SK-N-SH (cell line): ENCODE data around the gene USP10. TPM values are rescaled to one million over a fixed set of nuclear protein-coding genes. Genes with fewer than 3 reads are reported as not detected.

Source experiments
- CTCF ChIA-PET: fragments of 300-600, 350-600 bp; formaldehyde crosslinking; extraction: SDS; loops from one replicate; lab custom pipeline; 2021; lab: Yijun Ruan, JAX
- POLR2A ChIA-PET: fragments of 350-600 bp; sonication (Branson Sonifier 250); formaldehyde crosslinking; extraction: SDS; loops from one replicate; lab custom pipeline; 2020; ENCODE audit warnings: antibody characterized with exemption, inconsistent platforms; lab: Yijun Ruan, JAX
- DNase-seq: peaks from one replicate; pipeline ENCODE4 v3.0.0; 2012
- H2AFZ ChIP-seq: fragments of 200-600 bp; sonication (generic); 2 replicates; pipeline ENCODE4 v1.8.1; 2016; ENCODE audit warnings: antibody characterized with exemption, mild to moderate bottlenecking, low read depth
- H3F3A ChIP-seq: fragments of 200-600 bp; sonication (generic); replicated peaks from 2 replicates; pipeline ENCODE3; 2016; ENCODE audit warnings: antibody characterized with exemption, mild to moderate bottlenecking; ENCODE audit not compliant: insufficient read depth
- H3K27ac ChIP-seq, 2 experiments: fragments of 200-500 bp in 1 of 2; fragments of 200-600 bp in 1 of 2; sonication (Bioruptor generic) in 1 of 2; sonication (generic), shearing (Covaris generic) in 1 of 2; 2 replicates each; pipeline versions ENCODE4 v1.5.1 to v1.6.1; 2014 to 2016; ENCODE audit warnings: low read depth in 2 of 2, inconsistent platforms in 1 of 2, low read length in 1 of 2, mild to moderate bottlenecking in 1 of 2, mixed read lengths in 1 of 2
- H3K27me3 ChIP-seq: fragments of 200-600 bp; sonication (generic), shearing (Covaris generic); 2 replicates; pipeline ENCODE4 v1.6.1; 2016; ENCODE audit warnings: mixed run types; ENCODE audit not compliant: insufficient read depth
- H3K36me3 ChIP-seq, 2 experiments: fragments of 200-500 bp in 1 of 2; fragments of 200-600 bp in 1 of 2; sonication (Bioruptor generic) in 1 of 2; sonication (generic) in 1 of 2; replicated peaks in 1 of 2; 2 replicates each; pipeline versions ENCODE3 to v1.5.1; 2014 to 2016; ENCODE audit warnings: low read length in 1 of 2, mild to moderate bottlenecking in 1 of 2; ENCODE audit not compliant: insufficient read depth in 2 of 2, control insufficient read depth in 1 of 2
- H3K4me1 ChIP-seq, 2 experiments: fragments of 200-500 bp in 1 of 2; fragments of 200-600 bp in 1 of 2; sonication (Bioruptor generic) in 1 of 2; sonication (generic), shearing (Covaris generic) in 1 of 2; 2 replicates each; pipeline versions ENCODE4 v1.5.1 to v1.6.1; 2014 to 2016; ENCODE audit warnings: low read depth in 1 of 2, low read length in 1 of 2, mixed run types in 1 of 2; ENCODE audit not compliant: insufficient read depth in 2 of 2, control insufficient read depth in 1 of 2
- H3K4me2 ChIP-seq: fragments of 200-600 bp; sonication (generic), shearing (Covaris generic); 2 replicates; pipeline ENCODE4 v1.6.1; 2017; ENCODE audit warnings: mixed run types
- H3K4me3 ChIP-seq, 2 experiments: fragments of 200-500 bp in 1 of 2; fragments of 200-600 bp in 1 of 2; sonication (Bioruptor generic) in 1 of 2; sonication (generic), shearing (Covaris generic) in 1 of 2; 2 replicates each; pipeline versions ENCODE4 v1.5.1 to v1.8.1; 2014 to 2016; ENCODE audit warnings: low read depth in 2 of 2, inconsistent platforms in 1 of 2, low read length in 1 of 2, mild to moderate bottlenecking in 1 of 2, mixed read lengths in 1 of 2, moderate library complexity in 1 of 2
- H3K79me2 ChIP-seq: fragments of 200-600 bp; sonication (generic); 2 replicates; pipeline ENCODE4 v1.8.1; 2017; ENCODE audit warnings: mild to moderate bottlenecking; ENCODE audit not compliant: insufficient read depth
- H3K9ac ChIP-seq: fragments of 200-600 bp; sonication (generic); 2 replicates; pipeline ENCODE4 v1.6.1; 2017; ENCODE audit warnings: mixed run types
- H3K9me2 ChIP-seq: fragments of 200-600 bp; sonication (generic); 2 replicates; pipeline ENCODE4 v1.6.1; 2017; ENCODE audit warnings: mixed run types
- H3K9me3 ChIP-seq: fragments of 200-600 bp; sonication (generic); 2 replicates; pipeline ENCODE4 v1.6.1; 2017; ENCODE audit warnings: mixed run types, mild to moderate bottlenecking, moderate library complexity
- H4K20me1 ChIP-seq: fragments of 200-600 bp; sonication (generic); 2 replicates; pipeline ENCODE4 v1.6.1; 2017; ENCODE audit warnings: mild to moderate bottlenecking, mixed run types; ENCODE audit not compliant: insufficient read depth
- CHD2 ChIP-seq: fragments of 150-350 bp; IDR thresholded peaks from 2 replicates; pipeline ENCODE4 v1.6.1; 2018; ENCODE audit warnings: low read length; ENCODE audit not compliant: partially characterized antibody
- EP300 ChIP-seq, 2 experiments: IDR thresholded peaks; 2 replicates each; pipeline versions ENCODE4 v1.4.0 to v1.6.1; 2012; ENCODE audit warnings: borderline replicate concordance in 1 of 2, low read depth in 1 of 2, low read length in 1 of 2
- EZH2phosphoT487 ChIP-seq: fragments of 200-600 bp; sonication (generic); IDR thresholded peaks from 2 replicates; pipeline ENCODE4 v1.6.1; 2017; ENCODE audit warnings: low read depth, mixed run types, mild to moderate bottlenecking, antibody characterized with exemption, moderate library complexity, borderline replicate concordance
- FOSL2 ChIP-seq: IDR thresholded peaks from 2 replicates; pipeline ENCODE4 v1.4.0; 2012; ENCODE audit warnings: low read depth, mild to moderate bottlenecking, moderate library complexity, borderline replicate concordance
- FOXJ3 ChIP-seq: sonication (generic); formaldehyde crosslinking; IDR thresholded peaks from 2 replicates; pipeline ENCODE4 v1.5.1; 2020; ENCODE audit warnings: mild to moderate bottlenecking, missing genetic modification reagents
- FOXM1 ChIP-seq: IDR thresholded peaks from 2 replicates; pipeline ENCODE4 v1.4.0; 2012; ENCODE audit warnings: low read depth, mild to moderate bottlenecking
- GABPA ChIP-seq: IDR thresholded peaks from 2 replicates; pipeline ENCODE4 v1.4.0; 2012; ENCODE audit warnings: low read depth, mild to moderate bottlenecking
- GATA2 ChIP-seq: sonication (generic); formaldehyde crosslinking; IDR thresholded peaks from 2 replicates; pipeline ENCODE4 v1.5.0; 2020; ENCODE audit warnings: mild to moderate bottlenecking, missing genetic modification reagents
- IRF3 ChIP-seq: fragments of 150-350 bp; IDR thresholded peaks from 2 replicates; pipeline ENCODE4 v1.6.1; 2016; ENCODE audit warnings: mild to moderate bottlenecking, low read depth, low read length
- JUND ChIP-seq: IDR thresholded peaks from 2 replicates; pipeline ENCODE4 v1.4.0; 2012
- MXI1 ChIP-seq: IDR thresholded peaks from 2 replicates; pipeline ENCODE4 v1.6.1; 2012; ENCODE audit warnings: mild to moderate bottlenecking, low read depth, low read length, improper control_type of control experiment
- NFIC ChIP-seq: IDR thresholded peaks from 2 replicates; pipeline ENCODE4 v1.4.0; 2012; ENCODE audit warnings: borderline replicate concordance
- RAD21 ChIP-seq: IDR thresholded peaks from 2 replicates; pipeline ENCODE4 v1.6.1; 2012; ENCODE audit warnings: mild to moderate bottlenecking, low read length
- RCOR1 ChIP-seq: fragments of 150-350 bp; IDR thresholded peaks from 2 replicates; pipeline ENCODE4 v1.6.1; 2017; ENCODE audit warnings: antibody characterized with exemption, low read length
- RXRA ChIP-seq: IDR thresholded peaks from 2 replicates; pipeline ENCODE4 v1.4.0; 2012; ENCODE audit warnings: low read depth, mild to moderate bottlenecking, borderline replicate concordance
- SMC3 ChIP-seq: IDR thresholded peaks from 2 replicates; pipeline ENCODE4 v1.6.1; 2012; ENCODE audit warnings: low read depth, low read length, improper control_type of control experiment
- TAF1 ChIP-seq: IDR thresholded peaks from 2 replicates; pipeline ENCODE4 v1.6.1; 2012; ENCODE audit warnings: low read depth, mild to moderate bottlenecking, low read length, moderate library complexity, borderline replicate concordance
- TCF12 ChIP-seq: IDR thresholded peaks from 2 replicates; pipeline ENCODE4 v1.4.0; 2012
- USF2 ChIP-seq: fragments of 150-350 bp; IDR thresholded peaks from 2 replicates; pipeline ENCODE4 v1.6.1; 2017; ENCODE audit warnings: antibody characterized with exemption, low read length, low read depth, borderline replicate concordance
- YY1 ChIP-seq: IDR thresholded peaks from 2 replicates; pipeline ENCODE4 v1.4.0; 2012; ENCODE audit warnings: low read depth, mild to moderate bottlenecking
- WGBS: methylation state at CpG from one replicate; pipeline ENCODE4 v1.1.6; 2017; ENCODE audit warnings: low lambda C conversion rate; 5-methylcytosine and 5-hydroxymethylcytosine counted together
- polyA plus RNA-seq, 3 experiments: library from polyadenylated mRNA; depleted of rRNA; stranded (reverse); fragments of >200 nt; gene quantifications; 2 replicates each; pipeline ENCODE4 v1.2.3, GENCODE V29; 2012
- TF ChIP-seq, protein P1 (sequence below): IDR thresholded peaks from 2 replicates; pipeline ENCODE4 v1.4.0; 2012; ENCODE audit warnings: low read depth
- TF ChIP-seq, protein P2 (sequence below): IDR thresholded peaks from 2 replicates; pipeline ENCODE4 v1.4.0; 2012; ENCODE audit warnings: low read depth, borderline replicate concordance
- TF ChIP-seq, protein P3 (sequence below): IDR thresholded peaks from 2 replicates; pipeline ENCODE4 v1.6.1; 2012; ENCODE audit warnings: mild to moderate bottlenecking, low read depth, low read length, moderate library complexity

Gene USP10
- polyA plus RNA-seq, 1 of the 3 experiments (the other 2 are of a cell fraction) = 49.2 TPM

DNA sequence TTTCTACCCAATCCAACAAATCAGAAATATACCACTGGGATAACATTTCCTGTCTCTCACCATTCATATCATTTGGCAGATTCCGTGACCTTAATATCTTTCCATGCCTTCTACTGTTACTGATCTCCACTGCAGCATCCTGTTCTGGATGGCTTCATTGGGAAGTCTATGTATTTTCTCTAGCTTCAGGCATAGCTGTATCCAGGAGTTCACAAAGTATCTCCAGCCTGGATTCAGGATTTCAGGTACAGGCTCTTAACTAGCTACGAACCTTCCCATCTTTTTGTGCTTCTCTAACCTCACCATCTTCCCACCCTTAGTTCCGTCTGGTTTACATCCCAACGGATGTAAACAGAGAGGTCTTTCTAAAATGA lies 15.2 kb upstream of the USP10 start:
- WGBS = 95% methylated on average over 4 of the region's 4 CpGs
- no peaks in the 10 kb centered on the region for H4K20me1 ChIP-seq
- H3K27ac ChIP-seq = no peak overlapping the region
- no peaks in the 10 kb centered on the region for H3K4me1 ChIP-seq
- H3K9ac ChIP-seq = no peak overlapping the region
- DNase-seq = no peak
- TF ChIP-seq NFIC (no peak), RAD21 (no peak), SMC3 (no peak), FOXJ3 (CRISPR knock-in tag) (no peak), TAF1 (no peak), RCOR1 (no peak), IRF3 (no peak), YY1 (no peak), GATA2 (CRISPR knock-in tag) (no peak), RXRA (no peak), FOSL2 (no peak), JUND (no peak), GABPA (no peak), EZH2phosphoT487 (no peak), EP300 (IDR thresholded peaks at IDR 0.05; ENCODE audit: borderline replicate concordance in 1 of 2, low read depth in 1 of 2, low read length in 1 of 2) (no peak), TCF12 (no peak)
- TF ChIP-seq, protein P1, sequence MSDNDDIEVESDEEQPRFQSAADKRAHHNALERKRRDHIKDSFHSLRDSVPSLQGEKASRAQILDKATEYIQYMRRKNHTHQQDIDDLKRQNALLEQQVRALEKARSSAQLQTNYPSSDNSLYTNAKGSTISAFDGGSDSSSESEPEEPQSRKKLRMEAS = no peak
- TF ChIP-seq, protein P2, sequence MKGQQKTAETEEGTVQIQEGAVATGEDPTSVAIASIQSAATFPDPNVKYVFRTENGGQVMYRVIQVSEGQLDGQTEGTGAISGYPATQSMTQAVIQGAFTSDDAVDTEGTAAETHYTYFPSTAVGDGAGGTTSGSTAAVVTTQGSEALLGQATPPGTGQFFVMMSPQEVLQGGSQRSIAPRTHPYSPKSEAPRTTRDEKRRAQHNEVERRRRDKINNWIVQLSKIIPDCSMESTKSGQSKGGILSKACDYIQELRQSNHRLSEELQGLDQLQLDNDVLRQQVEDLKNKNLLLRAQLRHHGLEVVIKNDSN = no peak
- H3F3A ChIP-seq = peaks cover 7% of the 10 kb centered on the region
- H2AFZ ChIP-seq = no peak overlapping the region
- ChIA-PET POLR2A (no interaction called here), CTCF (interaction anchor here (1.0 to 5.4 kb wide), 4 partner anchors 12 to 174 kb away, joined by 3 to 35 read pairs (median 13); no protein-coding TSS in a partner anchor)
- H3K9me3 ChIP-seq = no peaks in the 10 kb centered on the region
- no peaks in the 10 kb centered on the region for H3K27me3 ChIP-seq
- no peaks in the 10 kb centered on the region for H3K79me2 ChIP-seq
- H3K4me2 ChIP-seq = no peak overlapping the region
- H3K9me2 ChIP-seq = no peaks in the 10 kb centered on the region
- no peaks in the 10 kb centered on the region for H3K36me3 ChIP-seq
- H3K4me3 ChIP-seq = no peak overlapping the region

- H3K27me3 ChIP-seq = no peaks in the 10 kb centered on the region
- POLR2A ChIA-PET = no interaction called here
- H3K36me3 ChIP-seq = no peaks in the 10 kb centered on the region
- no peak overlapping the region for H3K27ac ChIP-seq
- whole genome bisulfite sequencing = 85% methylated on average over 8 of the region's 8 CpGs
- no peaks in the 10 kb centered on the region for H3K9me3 ChIP-seq
- CTCF ChIA-PET = interaction anchor here (1.0 to 5.4 kb wide), 4 partner anchors 12 to 174 kb away, joined by 3 to 35 read pairs (median 13); no protein-coding TSS in a partner anchor
- H3K79me2 ChIP-seq = no peaks in the 10 kb centered on the region
- H3K9me2 ChIP-seq = no peaks in the 10 kb centered on the region
- no peak for DNase-seq
- H4K20me1 ChIP-seq = no peaks in the 10 kb centered on the region
- H3F3A ChIP-seq = peaks cover 7% of the 10 kb centered on the region
- no peak overlapping the region for H3K4me3 ChIP-seq
- H2AFZ ChIP-seq = no peak overlapping the region
- no peak overlapping the region for H3K4me2 ChIP-seq
- H3K9ac ChIP-seq = no peak overlapping the region
- no peaks in the 10 kb centered on the region for H3K4me1 ChIP-seq
- TF ChIP-seq, protein P3, sequence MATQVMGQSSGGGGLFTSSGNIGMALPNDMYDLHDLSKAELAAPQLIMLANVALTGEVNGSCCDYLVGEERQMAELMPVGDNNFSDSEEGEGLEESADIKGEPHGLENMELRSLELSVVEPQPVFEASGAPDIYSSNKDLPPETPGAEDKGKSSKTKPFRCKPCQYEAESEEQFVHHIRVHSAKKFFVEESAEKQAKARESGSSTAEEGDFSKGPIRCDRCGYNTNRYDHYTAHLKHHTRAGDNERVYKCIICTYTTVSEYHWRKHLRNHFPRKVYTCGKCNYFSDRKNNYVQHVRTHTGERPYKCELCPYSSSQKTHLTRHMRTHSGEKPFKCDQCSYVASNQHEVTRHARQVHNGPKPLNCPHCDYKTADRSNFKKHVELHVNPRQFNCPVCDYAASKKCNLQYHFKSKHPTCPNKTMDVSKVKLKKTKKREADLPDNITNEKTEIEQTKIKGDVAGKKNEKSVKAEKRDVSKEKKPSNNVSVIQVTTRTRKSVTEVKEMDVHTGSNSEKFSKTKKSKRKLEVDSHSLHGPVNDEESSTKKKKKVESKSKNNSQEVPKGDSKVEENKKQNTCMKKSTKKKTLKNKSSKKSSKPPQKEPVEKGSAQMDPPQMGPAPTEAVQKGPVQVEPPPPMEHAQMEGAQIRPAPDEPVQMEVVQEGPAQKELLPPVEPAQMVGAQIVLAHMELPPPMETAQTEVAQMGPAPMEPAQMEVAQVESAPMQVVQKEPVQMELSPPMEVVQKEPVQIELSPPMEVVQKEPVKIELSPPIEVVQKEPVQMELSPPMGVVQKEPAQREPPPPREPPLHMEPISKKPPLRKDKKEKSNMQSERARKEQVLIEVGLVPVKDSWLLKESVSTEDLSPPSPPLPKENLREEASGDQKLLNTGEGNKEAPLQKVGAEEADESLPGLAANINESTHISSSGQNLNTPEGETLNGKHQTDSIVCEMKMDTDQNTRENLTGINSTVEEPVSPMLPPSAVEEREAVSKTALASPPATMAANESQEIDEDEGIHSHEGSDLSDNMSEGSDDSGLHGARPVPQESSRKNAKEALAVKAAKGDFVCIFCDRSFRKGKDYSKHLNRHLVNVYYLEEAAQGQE = no peak
- TF ChIP-seq USF2 = no peak
- TF ChIP-seq, protein P1 = no peak
- TF ChIP-seq CHD2 = no peak
- TF ChIP-seq GABPA = no peak
- TF ChIP-seq TAF1 = no peak
- TF ChIP-seq MXI1 = no peak
- TF ChIP-seq FOXM1 = no peak
Measured at GRCh38 chr16:84685210-84685609, 14.6 kb upstream of the USP10 start.
